GM12872 (cell line): ENCODE results near the gene LTV1.

Experiments used
- TF ChIP-seq, protein P1 (sequence below): IDR thresholded peaks from 3 replicates; pipeline ENCODE4 v1.5.1; 2011; ENCODE audit warnings: low read depth, mild to moderate bottlenecking, low read length, moderate library complexity; ENCODE audit not compliant: insufficient read depth

The LTV1 gene

DNA sequence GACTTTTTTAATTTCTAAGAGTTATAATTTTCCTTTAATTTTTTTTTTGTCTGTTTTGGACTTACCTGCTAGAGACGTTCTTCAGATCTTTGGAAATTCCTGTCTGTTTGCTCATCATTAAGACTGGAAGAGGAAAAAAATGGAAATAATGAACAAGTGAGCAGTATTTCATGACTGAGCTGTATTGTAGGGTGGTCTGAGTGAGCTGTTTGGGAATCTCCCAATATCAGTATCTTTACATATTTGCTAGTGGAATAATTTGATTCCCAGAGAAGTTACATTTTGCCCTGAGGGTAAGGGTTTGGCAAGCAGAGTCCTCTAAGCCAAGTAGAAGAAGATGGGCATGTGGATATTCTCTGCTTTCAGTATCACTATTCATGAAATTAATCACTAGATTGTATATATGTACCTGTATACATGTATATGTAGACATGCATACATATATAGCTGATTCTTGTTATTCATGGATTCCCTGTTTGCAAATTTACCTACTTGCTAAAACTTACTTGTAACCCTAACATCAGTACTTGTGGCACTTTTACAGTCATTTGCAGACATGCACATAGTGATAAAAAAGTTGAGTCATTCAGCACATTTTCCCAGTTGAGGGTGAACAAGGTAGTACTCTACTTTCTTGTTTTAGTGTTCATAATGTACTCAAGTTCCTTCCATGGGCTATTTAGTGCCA, 34.6 kb downstream of the LTV1 start:
- TF ChIP-seq, protein P1, sequence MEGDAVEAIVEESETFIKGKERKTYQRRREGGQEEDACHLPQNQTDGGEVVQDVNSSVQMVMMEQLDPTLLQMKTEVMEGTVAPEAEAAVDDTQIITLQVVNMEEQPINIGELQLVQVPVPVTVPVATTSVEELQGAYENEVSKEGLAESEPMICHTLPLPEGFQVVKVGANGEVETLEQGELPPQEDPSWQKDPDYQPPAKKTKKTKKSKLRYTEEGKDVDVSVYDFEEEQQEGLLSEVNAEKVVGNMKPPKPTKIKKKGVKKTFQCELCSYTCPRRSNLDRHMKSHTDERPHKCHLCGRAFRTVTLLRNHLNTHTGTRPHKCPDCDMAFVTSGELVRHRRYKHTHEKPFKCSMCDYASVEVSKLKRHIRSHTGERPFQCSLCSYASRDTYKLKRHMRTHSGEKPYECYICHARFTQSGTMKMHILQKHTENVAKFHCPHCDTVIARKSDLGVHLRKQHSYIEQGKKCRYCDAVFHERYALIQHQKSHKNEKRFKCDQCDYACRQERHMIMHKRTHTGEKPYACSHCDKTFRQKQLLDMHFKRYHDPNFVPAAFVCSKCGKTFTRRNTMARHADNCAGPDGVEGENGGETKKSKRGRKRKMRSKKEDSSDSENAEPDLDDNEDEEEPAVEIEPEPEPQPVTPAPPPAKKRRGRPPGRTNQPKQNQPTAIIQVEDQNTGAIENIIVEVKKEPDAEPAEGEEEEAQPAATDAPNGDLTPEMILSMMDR, result no peak

DNA sequence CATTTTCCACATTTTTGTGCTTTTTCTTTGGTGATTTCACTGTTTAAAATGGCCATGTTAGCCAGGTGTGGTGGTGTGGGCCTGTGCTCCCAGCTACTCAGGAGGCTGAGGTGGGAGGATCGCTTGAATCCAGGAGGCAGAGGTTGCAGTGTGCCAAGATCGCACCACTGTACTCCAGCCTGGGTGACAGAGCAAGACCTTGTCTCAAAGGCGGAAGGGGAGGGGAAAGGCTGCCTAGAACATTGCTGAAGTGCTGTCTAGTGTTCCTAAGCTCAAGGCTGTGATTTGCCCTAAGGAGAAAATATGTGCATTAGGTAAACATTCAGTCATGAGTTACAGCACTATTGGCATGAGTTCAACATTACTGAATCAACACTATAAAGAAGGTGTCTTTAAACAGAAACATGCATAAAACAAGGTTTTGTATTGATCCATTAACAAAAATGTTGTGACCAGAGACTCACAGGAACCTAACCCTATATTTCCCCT, 35.2 kb downstream of the LTV1 start:
- TF ChIP-seq, protein P1, result no peak

DNA sequence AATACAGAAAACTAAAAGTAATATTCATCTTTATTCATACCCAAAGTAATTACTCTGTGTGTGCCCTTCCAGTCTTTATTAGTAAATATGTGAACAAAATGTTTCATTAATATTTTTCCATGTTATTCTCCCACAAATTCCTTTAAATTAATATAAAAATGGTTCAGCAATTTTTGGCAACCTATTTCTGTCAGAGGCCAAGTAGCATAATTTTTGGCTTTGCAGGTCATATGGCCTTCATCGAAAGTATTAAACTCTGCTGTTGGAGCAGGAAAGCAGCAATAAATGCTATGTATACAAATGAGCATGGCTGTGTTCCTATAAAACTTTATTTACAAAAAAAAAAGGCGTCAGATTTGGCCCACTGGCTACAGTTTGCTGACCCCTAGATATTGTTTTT, 37.3 kb downstream of the LTV1 start:
- TF ChIP-seq, protein P1, result no peak

DNA sequence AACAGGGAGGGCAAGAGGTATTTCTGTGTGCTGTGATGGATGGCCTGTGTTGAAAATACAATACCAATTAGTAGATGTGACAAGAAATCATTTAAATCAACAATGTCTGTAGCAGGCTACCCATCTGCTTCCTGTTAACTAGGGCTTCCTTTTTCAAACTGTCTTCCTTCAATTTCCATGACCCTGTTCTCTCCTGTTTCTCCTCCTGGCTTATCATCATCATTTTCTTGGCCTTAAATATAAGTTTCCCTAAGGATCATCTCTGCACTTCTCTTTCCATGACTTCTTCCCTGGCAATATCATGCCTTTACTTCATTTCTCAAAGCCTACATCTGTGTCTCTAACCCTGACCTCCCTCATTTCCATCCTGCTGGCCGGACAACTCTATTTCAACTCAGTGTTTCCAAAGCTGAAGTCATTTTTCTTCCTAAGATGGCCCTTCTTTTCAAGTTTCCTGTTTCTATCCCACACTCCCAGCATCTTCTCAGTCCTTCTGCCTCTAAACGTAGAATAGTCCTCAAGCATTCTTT, 39.3 kb downstream of the LTV1 start:
- TF ChIP-seq, protein P1, result no peak

- TF ChIP-seq, protein P1, result no peak
These were observed 41.2 kb downstream of the LTV1 start for GRCh38 chr6:143884216-143884900.

GRCh38 chr6:143885116-143885515, 42.0 kb downstream of the LTV1 start:
- TF ChIP-seq, protein P1, result no peak

DNA sequence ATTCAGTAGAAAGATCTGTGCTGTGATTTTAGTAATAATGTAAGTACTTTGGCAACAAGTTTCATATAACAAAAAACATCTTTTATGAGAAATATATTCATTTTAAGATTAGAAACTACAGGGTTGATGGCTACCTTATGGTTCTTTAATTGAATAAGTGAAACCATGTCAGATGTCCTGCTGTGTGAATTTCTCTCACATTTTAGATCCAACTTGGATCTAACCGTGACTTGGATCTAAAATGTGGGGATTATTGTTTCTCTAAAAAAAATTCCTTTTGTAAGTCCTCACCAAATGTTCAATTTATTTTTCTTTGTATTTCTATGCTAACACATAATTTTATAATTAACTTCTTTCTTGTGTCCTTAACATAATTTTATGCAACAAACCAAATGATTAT, 51.5 kb downstream of the LTV1 start:
- TF ChIP-seq, protein P1, result no peak
